NB4 (cell line): ENCODE results near the gene KYNU.

Experiments
- TF ChIP-seq, protein P1 (sequence below): IDR thresholded peaks from 2 replicates; pipeline ENCODE4 v1.6.1; 2011; ENCODE audit warnings: low read depth, low read length
- TF ChIP-seq, protein P2 (sequence below): IDR thresholded peaks from one replicate; pipeline ENCODE4 v1.5.1; 2012; ENCODE audit warnings: low read depth, low read length

DNA sequence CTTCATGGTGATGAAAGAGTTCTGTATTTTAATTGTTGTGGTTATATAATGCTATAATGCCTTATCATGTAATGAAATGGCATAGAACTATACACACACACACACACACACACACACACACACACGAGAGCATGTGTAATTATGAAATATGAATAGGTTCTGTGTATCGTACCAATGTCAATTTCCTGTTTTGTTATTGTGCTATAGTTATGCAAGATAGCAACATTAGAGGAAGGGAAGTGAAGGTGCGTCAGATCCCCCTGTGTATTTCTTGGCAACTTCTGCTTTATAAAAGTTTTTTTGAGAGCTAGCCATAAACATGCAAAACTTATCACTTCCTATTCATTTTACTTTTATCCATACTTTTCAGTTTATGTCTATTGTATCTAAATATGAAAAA, 191.0 kb downstream of the KYNU start:
- TF ChIP-seq, protein P1, sequence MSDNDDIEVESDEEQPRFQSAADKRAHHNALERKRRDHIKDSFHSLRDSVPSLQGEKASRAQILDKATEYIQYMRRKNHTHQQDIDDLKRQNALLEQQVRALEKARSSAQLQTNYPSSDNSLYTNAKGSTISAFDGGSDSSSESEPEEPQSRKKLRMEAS: no peak
- TF ChIP-seq, protein P2, sequence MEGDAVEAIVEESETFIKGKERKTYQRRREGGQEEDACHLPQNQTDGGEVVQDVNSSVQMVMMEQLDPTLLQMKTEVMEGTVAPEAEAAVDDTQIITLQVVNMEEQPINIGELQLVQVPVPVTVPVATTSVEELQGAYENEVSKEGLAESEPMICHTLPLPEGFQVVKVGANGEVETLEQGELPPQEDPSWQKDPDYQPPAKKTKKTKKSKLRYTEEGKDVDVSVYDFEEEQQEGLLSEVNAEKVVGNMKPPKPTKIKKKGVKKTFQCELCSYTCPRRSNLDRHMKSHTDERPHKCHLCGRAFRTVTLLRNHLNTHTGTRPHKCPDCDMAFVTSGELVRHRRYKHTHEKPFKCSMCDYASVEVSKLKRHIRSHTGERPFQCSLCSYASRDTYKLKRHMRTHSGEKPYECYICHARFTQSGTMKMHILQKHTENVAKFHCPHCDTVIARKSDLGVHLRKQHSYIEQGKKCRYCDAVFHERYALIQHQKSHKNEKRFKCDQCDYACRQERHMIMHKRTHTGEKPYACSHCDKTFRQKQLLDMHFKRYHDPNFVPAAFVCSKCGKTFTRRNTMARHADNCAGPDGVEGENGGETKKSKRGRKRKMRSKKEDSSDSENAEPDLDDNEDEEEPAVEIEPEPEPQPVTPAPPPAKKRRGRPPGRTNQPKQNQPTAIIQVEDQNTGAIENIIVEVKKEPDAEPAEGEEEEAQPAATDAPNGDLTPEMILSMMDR: no peak
